ENCODE data around the gene NTM.

NTM gene

DNA sequence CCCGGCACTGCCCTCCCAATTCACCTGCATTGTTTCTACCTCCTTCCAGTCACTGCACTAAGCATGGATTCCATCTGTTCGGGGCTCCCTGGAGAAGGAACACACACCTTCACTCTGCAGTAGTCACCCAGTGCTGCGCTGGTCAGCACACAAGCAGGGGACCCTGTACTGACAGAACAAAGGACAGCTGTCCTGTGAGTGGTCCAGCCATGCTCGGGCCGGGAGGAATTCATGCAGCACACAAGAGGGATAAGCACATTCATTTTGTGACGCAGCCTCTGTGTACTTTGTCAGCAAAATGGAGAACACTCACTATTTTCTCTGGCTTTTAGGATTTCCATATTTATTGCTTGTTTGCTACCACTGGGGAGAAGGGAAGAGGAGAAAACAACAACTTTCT, 167.3 kb downstream of the NTM start:
- TF ChIP-seq, protein P1, sequence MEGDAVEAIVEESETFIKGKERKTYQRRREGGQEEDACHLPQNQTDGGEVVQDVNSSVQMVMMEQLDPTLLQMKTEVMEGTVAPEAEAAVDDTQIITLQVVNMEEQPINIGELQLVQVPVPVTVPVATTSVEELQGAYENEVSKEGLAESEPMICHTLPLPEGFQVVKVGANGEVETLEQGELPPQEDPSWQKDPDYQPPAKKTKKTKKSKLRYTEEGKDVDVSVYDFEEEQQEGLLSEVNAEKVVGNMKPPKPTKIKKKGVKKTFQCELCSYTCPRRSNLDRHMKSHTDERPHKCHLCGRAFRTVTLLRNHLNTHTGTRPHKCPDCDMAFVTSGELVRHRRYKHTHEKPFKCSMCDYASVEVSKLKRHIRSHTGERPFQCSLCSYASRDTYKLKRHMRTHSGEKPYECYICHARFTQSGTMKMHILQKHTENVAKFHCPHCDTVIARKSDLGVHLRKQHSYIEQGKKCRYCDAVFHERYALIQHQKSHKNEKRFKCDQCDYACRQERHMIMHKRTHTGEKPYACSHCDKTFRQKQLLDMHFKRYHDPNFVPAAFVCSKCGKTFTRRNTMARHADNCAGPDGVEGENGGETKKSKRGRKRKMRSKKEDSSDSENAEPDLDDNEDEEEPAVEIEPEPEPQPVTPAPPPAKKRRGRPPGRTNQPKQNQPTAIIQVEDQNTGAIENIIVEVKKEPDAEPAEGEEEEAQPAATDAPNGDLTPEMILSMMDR (IDR thresholded peaks at IDR 0.05; ENCODE audit: low read depth, low read length, missing control alignments), result no peak
- no peak overlapping the region for H3K4me3 ChIP-seq (ENCODE audit: low read depth, low read length)
- DNase-seq (ENCODE audit: low read depth), result no peak

DNA sequence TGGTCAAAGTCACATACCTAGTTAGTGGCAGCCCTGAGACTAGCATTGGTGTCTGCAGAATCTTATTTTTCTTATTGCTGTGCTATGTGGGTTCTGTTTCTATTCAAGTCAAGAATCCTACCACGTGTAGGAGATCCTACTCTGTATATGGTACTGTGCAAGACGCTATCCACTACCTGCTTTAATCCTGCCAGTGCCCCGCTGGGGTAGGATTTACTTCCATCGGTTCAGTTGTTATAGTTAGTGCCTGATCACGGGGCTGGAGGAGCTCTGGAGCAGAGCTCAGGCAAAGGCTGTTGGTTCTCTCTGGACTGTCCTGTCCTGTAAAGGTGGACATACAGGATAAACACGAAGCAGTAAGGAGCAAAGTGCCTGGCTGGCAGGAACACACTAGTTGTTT, 167.9 kb downstream of the NTM start:
- TF ChIP-seq, protein P1 (IDR thresholded peaks at IDR 0.05; ENCODE audit: low read depth, low read length, missing control alignments), result no peak
- no peak for DNase-seq (ENCODE audit: low read depth)
- no peak overlapping the region for H3K4me3 ChIP-seq (ENCODE audit: low read depth, low read length)

DNA sequence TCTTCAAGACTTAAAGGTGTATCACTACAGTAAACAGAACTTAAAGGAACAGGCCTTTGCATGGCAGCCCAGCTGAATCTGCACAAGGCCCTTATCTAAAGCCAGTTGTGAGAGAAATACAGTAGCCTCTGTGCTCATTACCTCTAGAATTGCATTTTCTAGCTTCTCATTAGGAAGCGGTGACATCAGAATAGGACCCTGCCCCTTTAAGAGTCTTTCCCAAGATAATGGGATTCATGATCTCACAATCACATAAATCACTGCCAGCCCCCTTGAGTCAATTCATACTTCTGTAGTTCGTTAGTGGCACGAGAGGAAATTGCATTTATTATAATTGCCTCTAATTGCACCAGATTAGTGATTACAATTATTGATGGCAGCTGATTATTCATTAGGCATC, 170.3 kb downstream of the NTM start:
- DNase-seq (ENCODE audit: low read depth), result no peak
- TF ChIP-seq, protein P1 (IDR thresholded peaks at IDR 0.05; ENCODE audit: low read depth, low read length, missing control alignments), result no peak
- no peak overlapping the region for H3K4me3 ChIP-seq (ENCODE audit: low read depth, low read length)

DNA sequence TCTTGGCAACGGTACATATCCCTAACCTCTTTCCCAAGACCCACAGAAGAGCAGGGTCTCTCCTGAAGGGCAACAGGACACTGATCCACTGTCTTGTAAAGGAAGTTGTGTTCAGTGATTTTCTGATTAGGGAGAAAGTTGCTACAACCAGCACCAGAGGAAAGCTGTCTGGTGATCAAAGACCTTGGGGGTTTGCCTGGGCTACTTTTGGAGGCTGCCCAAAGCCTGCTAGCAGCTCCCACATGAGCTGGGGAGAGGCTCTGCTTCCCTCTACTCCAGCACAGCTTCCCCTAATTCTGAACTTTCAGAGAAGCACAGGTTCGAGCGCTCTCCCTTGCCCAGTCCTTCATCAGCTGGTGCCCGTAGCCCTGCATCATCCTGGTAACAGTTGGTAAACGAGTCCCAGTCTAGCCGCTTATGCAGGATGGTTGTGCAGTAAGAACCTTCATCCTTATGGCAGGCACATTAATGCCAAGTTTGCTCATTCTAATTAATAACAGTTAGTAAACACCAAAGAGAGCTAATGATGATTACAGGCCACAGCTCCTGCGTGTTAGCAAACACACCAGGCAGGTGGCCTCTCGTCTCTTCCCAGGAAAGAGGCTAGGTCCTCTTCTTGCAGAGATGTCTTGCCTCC, 173.1 kb downstream of the NTM start:
- DNase-seq (ENCODE audit: low read depth), result no peak
- no peak overlapping the region for H3K4me3 ChIP-seq (ENCODE audit: low read depth, low read length)

DNA sequence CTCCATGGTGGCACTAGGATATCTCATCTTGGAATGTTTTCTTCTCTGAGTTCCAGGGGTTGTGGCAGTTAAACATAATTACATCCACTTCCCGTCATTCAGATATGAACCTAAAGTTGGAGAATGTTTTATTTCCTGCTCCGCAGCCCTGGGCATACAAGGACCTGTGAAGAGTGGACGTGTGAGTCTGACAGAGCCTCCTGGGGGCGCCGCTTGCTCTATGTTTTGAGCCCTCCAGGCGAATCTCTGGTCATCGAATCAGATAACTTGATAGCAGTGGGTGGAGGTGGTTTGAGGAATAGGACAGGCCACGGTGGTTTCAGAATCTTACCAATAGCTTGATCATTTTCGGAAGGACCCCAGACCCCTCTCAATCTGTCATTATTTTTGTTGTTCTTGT, 174.2 kb downstream of the NTM start:
- no peak for DNase-seq (ENCODE audit: low read depth)
- H3K4me3 ChIP-seq (ENCODE audit: low read depth, low read length), result no peak overlapping the region
- TF ChIP-seq, protein P1 (IDR thresholded peaks at IDR 0.05; ENCODE audit: low read depth, low read length, missing control alignments), result no peak

More for the DNA sequence above, 173.1 kb downstream of the NTM start:
- TF ChIP-seq, protein P1 (IDR thresholded peaks at IDR 0.05; ENCODE audit: low read depth, low read length, missing control alignments), result no peak

DNA sequence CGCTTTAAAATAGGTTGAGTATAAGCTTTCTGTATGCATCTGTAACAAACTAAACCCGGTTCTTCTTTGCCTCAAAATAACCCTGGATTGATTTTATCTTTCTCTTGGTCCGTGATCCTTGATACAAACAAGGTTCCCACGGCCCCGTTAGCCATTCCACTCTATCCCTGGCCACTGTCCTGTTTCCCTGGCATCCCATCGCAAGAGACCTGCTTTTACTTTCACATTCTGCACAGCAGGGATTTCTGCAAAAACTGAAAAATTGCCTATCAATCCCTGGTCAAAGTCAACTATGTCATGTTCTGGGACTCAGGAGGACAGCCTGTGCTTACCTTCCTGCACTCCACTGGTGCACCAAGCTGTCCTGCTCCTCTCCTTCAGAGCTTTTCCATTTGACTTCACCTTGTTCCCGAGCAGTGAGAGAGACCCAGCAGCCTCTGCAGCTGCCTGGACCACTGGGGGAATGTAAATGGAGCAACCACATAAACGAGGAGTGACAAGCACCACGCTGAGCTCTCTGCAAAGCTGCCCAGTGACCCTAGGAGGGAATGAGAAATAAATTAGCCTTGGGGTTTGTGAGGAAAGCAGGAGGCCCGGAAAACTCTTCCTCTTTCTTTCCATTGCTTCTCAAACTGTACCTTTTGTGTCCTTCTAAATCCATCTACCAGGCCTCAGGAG, 175.9 kb downstream of the NTM start:
- TF ChIP-seq, protein P1 (IDR thresholded peaks at IDR 0.05; ENCODE audit: low read depth, low read length, missing control alignments), result no peak
- no peak for DNase-seq (ENCODE audit: low read depth)
- H3K4me3 ChIP-seq (ENCODE audit: low read depth, low read length), result no peak overlapping the region

DNA sequence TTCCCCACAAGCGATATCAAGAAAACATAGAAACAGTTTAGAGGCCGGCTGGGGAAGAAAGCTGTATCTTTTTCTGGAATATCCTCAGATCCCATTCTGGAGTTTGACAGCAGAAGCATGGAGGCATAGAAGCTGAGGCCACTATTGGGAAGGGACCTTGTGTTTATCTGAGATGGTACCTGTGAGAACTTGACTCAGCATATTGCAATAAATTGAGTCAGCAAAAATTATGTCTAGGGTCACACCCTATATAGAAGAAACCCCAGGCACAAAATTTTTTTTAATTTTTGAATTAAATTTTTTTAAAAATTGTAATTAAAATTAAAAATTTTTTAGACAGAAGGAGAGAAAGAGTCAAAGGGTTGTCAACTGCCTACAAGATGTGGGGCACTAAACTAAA, 178.7 kb downstream of the NTM start:
- TF ChIP-seq, protein P1 (IDR thresholded peaks at IDR 0.05; ENCODE audit: low read depth, low read length, missing control alignments), result no peak
- DNase-seq (ENCODE audit: low read depth), result no peak
- no peak overlapping the region for H3K4me3 ChIP-seq (ENCODE audit: low read depth, low read length)

All from GM12864 (cell line).